HG03342 (cell line): ENCODE results near the gene BANF1.

Experiments
- ATAC-seq: cut with Tn5 transposase; IDR thresholded peaks from one replicate; pipeline ENCODE4 v1.9.1; 2021; ENCODE audit warnings: mild to moderate bottlenecking, moderate library complexity; ENCODE audit not compliant: unreplicated experiment

BANF1 gene

DNA sequence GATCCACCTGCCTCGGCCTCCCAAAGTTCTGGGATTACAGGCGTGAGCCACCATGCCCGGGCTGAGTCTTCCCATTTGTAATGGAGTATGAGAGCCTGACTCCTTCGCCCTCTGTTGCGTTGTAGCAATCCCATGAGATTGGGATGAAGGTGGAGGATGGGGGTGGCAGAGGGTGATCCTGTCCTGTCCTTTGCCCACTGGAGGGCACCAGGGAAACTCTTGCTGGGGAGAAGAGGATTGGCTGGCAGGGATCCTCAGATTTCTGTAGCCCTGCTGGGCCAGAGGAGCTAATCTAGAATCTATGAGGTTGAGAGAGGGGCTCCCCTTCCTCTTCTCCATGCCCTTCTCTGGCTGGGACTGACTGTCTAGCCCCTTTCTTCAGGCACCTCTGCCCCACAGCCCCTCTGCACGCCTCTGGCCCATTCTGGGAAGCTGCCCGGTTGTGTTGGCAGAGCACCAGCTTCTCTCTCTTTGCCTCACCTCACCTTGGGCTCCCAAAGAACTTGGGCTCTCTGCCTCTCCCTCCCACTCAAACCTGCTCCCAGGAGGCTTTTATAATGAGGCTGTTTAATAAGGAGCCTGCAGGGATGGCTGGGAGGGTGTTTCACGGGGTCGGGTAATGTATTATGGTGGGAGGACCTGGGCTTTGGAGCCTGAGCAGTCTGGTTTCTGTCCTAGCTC, 33.5 kb downstream of the BANF1 start:
- no peak for ATAC-seq

DNA sequence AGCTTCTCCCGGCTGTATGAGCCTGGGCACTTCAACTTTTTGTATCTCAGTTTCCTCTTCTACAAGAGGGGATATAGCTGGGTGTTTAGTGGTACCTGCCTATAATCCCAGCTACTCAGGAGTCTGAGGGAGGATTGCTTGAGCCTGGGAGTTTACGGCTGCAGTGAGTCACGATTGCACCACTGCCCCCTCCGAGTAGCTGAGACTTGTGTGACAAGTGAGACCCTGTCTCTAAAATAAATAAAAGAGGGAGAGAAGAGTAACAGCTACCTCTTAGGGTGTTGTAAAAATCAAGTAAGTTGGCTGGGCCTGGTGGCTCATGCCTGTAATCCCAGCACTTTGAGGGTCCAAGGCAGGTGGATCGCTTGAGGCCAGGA, 34.0 kb downstream of the BANF1 start:
- no peak for ATAC-seq

DNA sequence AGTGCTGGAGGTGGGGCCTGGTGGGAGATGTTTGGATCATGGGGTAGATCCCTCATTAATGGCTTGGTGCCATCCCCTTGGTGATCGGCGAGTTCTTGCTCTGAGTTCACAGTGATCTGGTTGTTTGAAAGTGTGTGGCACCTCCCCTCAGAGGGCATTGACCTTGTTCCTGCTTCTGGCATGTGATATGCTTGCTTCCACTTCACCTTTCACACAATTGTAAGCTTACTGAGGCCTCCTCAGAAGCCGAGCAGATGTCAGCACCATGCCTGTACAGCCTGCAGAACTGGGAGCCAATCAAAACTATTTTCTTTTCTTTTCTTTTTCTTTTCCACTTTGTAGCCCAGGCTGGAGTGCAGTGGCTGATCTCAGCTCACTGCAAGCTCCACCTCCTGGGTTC, 35.0 kb downstream of the BANF1 start:
- ATAC-seq, result no peak

DNA sequence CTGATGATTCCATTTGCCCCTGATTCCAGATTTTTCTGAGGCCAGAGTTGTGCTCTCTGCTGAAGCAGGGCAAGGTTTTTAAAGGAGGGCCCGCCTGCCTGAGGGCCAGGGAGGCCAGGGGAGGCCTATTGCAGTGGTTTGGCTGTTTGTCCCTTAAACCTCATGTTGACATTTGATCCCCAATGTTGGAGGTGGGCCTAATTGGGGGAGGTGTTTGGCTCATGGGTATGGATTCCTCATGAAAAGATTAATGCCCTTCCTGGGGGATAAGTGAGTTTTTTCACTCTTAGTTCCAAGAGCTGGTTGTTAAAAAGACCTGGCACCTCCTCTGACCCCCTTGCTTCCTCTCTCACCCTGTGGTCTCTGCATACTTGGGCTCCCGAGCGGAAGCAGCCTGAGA, 37.5 kb downstream of the BANF1 start:
- no peak for ATAC-seq

DNA sequence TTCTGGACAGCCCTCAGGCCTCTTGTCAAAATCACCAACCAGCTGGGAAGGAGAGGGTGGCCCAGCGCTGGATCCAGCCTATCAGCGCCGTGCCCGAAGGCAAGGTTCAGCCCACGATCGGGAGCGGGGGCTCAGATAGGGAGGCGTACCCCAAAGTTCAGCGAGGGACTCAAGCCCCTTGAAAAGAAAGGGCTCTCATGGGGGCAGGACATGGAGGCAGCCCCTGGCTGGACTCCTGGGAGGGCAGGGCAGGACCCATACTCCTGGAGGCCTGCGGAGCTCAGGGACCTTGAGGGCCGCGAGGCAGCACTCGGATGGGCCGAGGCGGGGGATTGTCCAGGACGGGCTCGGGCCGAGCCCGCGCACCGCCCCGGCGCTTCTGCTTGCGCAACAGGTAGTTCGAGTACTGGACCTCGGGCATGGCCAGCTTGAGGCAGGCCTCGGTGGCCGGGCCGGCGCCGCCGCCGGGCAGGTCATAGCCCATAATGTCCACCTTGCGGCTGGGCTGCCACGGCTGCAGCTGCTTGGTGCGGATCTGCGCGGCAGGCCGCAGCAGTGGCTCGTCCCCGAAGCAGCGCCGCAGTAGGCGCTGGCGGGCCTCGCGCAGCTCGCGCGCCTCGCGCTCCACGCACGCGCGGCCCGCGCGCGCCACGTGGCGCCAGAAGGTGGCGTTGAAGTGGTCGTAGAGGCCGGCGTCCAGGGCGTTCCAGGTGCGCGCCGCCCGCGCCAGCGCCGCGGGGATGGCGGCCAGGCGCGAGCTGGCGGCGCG, 40.1 kb downstream of the BANF1 start:
- ATAC-seq, result no peak

DNA sequence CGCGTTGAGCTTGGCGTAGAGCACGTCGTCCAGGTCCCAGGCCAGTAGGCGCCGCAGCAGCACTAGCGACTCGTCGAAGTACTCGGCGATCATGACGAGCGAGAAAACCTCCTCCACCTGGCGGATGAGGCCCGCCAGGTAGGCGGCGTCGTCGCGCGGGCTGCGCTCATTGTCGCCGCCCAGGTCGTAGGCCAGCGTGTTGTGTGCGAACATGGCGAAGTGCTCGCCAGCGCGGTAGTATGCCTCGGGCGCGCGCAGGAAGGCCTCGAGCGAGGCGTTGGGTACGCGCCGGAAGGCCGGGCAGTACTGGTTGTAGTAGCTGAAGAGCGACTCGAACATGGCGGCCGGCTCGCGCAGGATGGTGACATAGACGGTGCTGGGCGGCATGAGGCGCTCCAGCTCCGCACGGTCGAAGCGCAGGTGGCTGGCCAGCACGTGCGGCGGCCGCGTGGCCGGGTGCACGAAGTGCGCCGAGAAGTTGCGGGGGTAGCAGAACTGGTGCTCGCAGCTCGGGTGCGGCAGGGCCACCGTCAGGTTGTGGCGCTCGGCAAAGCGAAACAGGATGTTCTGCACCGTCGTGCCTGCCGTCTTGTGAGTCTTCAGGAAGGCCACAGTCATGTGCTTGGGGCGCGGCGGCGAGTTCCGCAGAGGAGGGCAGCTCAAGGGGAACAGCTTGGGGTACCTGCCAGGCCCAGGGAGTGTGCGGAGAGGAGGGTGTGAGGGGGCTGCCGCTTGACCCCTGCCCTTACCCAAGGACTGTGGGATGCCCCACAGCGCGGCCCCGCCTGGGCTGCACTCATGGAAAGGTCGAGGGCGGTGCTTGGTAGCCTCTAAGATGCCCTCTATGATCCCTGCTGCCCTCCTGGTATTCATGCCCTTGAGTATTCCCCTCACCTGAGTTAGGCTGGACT, 40.9 kb downstream of the BANF1 start:
- no peak for ATAC-seq

DNA sequence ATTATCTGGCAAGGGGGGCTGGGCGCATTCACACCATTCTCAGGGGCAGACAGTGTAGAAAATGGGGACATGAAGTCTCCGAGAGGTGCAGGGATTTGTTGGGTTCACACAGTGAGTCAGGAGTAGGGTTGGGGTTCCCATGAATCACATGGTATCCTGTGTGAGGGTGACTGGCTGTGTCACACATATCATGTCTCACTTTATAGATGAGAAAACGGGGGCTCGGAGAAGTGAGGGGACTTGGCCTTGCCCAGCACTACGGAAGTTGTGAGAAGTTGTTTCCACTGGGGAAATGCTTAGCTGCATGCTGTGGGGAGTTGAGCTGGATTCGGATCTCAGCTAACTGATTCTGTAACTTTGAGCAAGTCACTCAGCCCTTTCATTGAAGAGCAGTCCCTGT, 42.5 kb downstream of the BANF1 start:
- ATAC-seq, result no peak

DNA sequence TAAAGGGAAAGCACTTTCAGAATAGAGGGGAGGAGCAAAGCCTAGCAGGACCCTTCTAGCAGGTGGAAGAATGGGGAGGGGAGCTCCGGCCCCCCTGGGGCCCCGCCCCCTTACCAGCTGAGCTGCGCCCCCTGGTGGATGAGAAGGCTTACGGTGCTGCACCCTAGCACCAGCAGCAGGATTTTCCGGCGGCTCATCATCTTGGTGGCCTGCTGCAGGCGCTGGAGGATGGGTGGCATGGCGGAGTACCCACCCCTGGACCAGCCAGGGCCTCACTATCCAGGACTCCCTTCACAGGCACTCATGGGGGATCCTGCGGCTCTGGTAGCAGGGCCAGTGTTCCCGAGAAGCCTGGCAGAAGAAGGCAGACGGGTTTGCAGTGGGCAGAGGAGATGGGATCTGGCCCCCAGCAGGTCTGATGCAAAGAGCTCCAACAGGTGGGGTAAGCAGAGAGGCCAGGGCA, 42.9 kb downstream of the BANF1 start:
- peak; percentile 76 for ATAC-seq

DNA sequence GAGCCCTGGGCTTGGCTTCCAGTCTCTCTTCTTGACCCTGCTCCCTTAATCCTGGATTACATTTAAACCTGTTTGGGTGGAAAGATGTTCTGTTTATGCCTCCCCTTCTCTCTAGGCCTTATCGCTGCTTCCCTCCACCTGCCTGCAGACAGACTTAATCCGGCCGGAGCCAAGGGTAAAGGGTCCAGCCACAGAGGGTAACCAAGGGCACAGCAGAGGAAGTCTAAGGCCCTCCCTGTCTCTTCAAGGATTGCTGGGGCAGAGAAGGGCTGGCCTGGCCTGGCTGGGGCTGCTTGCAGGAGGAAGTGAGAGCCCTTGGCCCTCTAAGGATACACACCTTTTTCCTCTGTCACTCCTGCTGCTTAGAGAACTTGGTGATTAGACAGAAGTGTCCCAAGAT, 44.6 kb downstream of the BANF1 start:
- no peak for ATAC-seq

DNA sequence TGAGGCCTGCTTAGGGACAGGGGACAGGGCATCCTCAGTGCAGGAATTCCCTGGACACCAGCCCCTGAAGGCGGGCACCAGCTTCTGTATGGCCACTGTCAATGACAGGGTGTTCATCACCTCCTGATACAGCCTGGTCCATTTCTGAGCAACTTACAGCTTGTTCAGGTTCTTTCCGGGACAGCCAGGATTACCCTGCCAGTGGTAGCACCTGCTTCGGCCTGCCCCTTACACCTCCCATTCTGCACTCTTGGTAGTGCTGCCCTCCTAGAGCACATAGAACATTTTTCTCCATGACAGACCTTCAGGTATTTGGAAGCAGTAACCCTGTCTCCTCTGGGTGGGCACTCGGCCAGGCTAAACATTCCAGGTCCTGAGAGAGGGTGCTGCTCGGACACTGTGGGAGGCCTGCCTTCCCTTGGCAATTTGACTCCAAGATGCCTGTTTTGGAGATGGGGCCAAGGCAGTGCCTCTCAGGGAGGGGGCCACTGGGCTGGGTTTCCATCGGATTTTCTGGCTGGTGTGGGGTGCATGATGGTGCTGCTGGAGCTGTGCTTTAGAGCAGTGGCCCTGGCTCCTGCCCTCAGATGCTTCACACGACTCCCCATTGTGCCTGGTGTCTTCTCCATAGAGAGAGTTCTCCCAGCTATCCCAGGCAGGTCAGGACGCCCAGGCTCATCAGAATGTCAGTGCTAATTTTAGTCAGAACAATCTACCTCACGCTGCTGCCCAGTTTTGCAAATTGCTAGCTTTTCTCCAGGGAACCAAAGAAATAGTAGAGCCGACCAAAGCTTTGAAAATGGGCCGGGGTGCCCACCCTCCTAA, 45.5 kb downstream of the BANF1 start:
- ATAC-seq, result no peak

DNA sequence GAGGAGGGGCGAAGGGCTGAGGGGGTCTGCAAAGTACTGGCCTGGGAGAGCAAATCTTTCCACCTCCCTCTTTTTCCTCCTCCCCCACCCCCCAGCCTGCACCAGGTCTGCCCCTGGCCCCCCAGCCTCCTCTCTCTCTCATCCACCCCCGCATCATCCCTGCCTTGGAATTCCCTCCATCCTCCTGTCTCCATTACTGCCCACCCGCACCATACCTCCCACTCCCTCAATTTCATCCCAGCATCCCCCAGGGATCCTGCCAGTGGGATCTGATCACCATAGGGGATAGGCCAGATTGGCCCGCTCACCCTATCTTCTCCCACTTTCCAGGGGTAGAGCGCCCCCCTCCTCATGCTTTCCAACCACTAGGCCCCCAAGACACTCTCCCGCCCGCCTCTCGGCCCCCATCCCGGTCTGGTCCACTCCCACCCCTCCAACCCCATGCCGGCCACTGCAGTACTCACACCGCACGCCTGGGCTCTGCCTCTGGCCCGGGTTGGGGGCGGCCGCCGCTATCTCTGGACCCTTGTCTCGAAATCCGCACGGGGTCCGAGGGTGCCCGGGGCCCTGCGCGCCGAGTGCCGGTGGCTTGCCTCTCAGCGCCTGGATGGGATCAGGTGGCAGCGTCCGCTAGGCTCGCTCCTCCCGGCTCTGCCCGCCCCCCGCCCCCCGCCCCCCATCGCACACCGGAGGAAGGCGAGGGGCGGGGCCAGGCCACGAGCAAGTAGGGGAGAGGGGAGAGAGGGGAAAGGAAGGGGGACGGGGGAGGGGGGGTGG, 46.4 kb downstream of the BANF1 start, which contains the start of gene GAL3ST3:
TSS of gene GAL3ST3 (minus strand) at position 615 of the 777 bp plus-strand sequence. CDS start 3,746 bp downstream, outside the sequence.
- no peak for ATAC-seq

DNA sequence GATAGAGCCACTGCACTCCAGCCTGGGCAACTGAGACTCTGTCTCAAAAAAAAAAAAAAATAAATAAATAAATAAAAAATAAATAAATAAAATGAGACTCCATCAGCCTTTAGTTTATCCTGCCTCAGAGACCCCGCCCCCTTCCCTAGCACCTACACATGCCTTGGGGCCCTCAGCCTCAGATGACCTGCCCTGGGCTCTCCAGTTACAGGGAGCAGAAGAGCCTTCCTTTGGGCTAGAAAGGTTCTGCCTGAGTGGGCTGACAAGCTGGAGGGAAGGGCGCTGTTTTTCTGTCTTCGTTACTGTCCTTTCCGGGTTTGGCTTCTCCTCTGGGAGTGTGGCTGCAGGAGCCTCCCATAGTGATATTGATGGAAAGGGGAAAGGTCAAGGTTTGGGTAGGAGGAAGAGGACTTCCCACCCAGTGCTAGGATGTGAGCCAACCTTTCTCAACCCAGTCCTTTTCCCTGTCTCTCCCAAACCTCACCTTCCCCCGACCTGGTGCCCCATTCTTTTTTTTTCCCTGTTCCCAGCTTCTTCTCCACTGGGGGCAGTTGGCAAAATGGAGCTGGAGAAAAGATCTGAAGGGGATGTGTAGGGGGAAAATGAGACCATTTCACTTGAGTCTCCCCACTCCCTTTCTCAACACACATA, 48.4 kb downstream of the BANF1 start:
- no peak for ATAC-seq

DNA sequence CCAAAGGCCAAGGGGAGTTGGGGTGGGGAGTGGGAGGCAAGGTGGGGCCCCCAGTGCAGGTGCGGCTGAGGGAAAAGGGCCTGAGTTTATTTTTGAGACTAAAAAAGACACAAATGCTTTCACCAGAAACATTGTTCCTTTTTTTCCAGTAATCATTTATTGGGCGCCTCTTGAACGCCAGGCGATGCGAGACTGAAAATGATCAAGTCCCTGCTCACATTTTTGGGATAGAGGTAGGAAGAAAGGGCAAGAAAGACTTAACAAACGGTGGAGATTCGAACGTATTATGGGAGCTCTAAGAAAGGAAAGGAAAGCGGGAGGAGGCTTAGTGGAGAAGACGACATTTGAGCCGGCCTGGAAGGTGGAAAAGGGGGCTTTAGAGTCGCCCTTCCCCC, 49.1 kb downstream of the BANF1 start:
- ATAC-seq, result no peak

DNA sequence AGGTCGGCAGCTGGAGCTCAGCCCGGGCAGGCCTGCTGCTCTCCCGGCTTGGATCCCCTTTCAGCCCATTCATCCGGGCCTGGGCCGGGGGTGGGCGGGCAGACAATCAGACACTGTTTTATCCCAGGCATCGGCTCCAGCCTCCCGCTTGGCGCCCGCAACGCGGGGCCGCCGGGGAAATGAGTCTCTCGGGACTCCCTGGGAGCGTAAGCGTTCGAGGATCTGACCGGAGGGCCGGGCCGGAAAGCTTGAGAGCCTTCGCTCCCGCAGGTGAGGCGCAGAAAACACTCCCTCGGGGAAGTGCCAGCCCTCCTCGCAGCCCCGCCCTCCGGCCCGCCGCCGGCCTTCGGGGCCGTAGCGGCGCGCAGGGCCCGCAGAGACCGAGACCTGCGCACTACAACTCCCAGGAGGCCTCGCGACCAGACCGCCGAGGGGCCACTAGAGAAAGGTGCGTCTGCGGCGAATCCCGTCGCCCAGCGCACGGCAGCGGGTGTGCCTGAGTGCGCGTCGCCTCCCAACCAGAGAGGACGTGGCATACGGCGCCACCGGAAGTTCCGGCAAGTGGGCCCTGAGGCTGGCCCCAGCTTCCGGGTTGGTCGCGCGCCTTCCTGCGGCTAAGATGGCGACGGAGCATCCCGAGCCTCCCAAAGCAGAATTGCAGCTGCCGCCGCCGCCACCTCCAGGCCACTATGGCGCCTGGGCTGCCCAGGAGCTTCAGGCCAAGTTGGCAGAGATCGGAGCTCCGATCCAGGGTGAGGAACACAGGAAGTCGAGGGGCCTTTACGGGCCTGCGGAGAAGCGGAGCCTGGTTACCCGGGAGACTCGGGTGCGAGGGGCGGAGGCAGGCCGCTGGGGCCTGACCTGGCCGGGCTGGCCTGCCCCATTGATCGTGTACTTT, 49.7 kb downstream of the BANF1 start, which contains the start of gene SF3B2:
TSS of gene SF3B2 (plus strand) at position 599 of the 898 bp plus-strand sequence. CDS start at position 620, 21 bp downstream.
- ATAC-seq, result peak; percentile 93

DNA sequence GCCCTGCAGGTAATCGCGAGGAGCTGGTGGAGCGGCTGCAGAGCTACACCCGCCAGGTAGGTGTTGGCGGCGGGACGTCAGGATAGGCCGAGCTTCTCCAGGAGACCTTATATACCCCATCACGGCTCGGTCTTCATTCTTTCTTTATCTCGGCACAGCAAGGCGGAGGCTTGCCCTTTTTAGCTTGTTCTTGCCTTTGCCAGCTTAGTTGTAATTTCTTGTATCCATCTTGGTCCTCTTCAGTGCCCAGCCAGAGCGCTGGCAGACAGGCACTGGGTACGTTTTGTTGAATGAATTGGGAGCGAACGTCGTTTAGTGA, 50.3 kb downstream of the BANF1 start:
- ATAC-seq, result no peak
